Measurements from ENCODE around the gene TAS2R41. TPM values are rescaled to one million over a fixed set of nuclear protein-coding genes. Genes with fewer than 3 reads are reported as not detected.
"Not testable (repeated sequence)": the region's sequence is repeated elsewhere in the genome, so short reads cannot be mapped to it uniquely, and the experiment has no call there.

TAS2R41 gene
- total RNA-seq, 1 donor from 2014 or later: not detected

DNA sequence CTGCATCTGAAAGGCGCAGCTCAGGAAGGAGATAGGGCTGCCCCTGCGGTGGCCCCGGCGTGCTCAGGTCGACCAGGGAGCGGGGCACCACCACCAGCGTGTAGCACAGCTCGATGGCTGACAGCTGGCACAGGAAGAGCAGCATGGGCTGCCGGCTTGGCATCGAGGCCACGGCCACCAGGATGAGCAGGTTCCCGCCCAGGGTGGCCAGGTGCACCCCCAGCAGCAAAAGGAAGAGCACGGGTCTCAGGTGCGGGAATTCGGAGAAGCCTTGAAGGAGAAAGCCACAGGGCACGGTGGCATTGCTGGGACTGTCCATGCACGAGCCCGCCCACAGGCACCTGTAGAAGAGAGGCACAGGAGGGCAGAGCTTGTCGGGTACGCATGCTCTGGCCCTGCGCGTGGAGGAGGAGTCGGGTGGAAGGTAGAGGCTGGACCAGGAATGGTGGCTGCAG, 33.9 kb downstream of the TAS2R41 start:
- no peak for ATAC-seq
- no peak for DNase-seq
- intact Hi-C loops (cut with micrococcal nuclease): no loop called here

DNA sequence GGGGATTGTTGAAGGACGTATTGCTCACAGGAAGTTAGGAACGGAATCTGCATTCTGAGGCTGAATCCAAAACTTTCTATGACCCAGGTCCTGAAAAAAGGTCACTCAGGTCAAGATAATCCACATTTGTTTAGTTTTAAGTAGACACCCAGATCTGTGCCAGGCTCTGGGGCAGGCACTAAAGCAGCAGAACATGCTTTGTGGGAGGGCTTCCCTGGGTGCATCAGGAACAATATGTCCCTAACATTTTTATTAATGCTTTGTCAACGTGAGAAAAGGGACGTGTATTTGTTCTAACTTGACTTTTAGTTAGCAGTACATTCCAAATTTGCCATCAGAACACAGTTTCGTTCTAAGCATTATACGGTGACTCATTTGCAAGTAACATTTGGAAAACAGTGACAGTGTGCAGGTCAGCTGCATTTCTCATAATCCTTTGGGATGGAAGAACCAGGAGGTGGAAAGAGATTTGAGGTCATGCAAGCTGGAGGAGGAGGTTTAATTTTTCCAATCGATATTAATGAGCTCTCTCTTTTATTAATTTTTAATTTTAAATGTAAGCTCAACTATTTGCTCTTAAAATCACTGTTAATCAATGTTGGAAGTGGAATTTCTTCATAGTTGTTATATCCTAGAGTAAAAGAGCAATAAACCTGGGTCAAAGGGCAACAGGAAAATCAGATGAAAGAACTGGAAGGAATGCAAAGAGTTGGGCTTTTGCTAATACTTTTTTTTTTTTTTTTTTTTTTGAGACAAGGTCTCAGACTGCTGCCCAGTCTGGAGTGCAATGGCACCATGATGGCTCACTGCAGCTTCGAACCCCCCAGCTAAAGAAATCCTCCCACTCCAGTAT, 35.0 kb downstream of the TAS2R41 start:
- ATAC-seq (no peak), DNase-seq (no peak)
- intact Hi-C loops (cut with micrococcal nuclease): no loop called here

DNA sequence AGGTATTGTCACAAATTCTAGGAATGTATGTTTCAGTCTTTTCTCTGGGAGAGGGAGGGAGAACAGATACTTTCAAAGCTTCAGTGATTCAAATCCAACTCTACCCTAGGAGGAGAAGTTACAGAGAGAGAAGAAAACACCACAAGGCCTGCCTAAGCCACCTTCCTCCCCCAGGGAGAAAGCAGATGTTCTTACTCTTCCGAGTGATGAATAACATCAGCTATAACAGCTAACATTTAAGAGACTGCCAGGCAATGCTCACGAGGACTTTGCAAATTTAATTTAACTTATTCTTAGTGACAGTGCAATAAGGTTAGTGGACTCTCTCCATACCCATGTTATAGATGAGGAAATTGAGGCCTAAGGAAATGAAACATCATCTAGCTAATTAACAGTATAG, 36.8 kb downstream of the TAS2R41 start:
- ATAC-seq (no peak), DNase-seq (no peak)
- intact Hi-C loops (cut with micrococcal nuclease): no loop called here

DNA sequence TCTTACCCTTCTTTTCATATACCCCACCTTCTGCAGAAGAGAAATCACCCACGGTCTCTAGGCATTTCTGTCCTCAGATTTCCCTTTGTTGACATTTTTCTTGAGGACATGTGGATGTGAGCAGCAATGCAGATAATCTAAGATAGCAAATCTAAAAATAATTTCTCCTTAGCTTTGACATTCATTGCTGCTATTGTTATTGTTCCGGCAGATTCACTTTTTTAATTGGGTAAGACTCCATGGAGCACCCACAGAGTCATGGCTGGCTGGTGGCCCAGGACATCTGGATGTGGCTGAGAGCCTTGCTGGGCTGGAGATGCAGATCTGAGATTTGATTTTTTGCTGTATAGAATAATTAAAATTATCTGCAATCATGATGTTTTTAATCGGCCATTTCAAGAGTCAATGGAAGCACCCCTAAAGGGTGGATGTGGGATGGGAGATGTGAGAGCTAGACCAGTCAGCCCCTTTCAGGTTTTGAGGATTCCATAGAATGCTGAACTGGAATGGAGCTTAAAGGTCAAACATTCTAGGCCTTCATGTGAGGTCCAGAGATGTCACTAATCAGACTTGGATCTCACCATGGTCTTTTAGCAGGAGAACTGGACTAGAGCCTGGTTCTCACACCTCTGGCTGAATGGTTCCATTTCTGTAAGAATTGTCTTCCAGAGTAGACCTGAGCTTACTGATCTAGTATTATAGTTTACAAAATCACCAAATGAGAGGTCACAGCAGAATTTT, 37.5 kb downstream of the TAS2R41 start:
- ATAC-seq (no peak), DNase-seq (peak; percentile 45)
- intact Hi-C loops (cut with micrococcal nuclease): no loop called here

DNA sequence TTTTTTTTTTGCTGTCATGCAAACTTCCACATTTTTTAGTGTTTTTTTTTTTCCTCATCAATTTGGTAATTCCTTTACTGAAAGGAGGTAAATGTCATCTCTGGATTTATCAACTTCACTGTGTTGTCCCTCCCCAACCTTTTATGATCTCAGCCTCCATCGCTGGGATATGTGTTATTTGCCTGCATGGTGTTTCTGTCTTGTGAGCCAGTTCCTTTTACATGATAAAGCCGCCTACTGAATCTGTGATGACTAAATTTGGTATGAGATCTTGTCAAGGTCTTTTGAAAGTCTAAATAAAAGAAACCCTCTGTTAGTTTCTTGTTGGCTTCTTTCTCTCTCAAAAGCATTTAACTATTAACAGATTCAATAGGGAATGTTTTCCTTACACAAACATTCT, 39.3 kb downstream of the TAS2R41 start:
- no peak for ATAC-seq
- intact Hi-C loops (cut with micrococcal nuclease): no loop called here
- DNase-seq: no peak

DNA sequence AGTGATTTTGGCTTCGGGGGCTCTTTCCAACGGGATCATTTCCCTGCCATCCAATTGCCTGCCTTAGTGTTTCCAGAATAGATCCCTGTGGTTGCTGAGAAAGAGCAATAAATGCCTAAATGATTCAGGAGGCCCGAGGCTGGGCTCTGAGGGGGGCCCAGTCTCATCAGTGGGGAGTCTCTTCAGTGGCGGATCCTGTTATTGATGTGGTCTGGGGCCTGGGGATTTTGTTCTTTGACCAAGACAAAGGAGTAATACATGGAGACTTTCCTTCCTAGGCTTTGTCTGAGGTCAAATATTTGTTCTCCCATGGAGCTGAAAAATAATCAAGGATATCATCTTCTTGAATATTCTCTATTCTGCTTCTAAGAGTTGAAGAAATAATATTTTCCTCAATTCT, 40.8 kb downstream of the TAS2R41 start:
- DNase-seq (no peak), ATAC-seq (no peak)
- intact Hi-C loops (cut with micrococcal nuclease): no loop called here

DNA sequence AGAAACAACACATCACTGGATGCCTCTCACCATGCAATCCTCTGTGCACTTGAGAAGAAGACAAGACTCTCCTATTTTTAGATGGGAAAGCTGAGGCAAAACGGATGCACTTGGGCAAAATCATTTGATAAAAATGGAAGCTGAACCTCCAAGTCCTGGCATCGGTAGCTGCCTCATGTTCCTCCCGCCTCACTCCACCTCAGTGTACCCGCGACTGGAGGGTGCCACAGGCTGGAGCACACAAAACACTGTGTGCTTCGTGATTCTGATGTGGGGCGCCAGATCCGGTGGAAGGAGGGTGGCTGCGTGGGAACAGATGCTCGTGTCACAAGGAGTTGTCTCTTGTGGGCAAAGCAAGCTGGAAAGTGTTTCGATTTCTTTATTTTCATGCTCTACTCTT, 41.3 kb downstream of the TAS2R41 start:
- ATAC-seq (no peak), DNase-seq (no peak)
- intact Hi-C loops (cut with micrococcal nuclease): no loop called here

DNA sequence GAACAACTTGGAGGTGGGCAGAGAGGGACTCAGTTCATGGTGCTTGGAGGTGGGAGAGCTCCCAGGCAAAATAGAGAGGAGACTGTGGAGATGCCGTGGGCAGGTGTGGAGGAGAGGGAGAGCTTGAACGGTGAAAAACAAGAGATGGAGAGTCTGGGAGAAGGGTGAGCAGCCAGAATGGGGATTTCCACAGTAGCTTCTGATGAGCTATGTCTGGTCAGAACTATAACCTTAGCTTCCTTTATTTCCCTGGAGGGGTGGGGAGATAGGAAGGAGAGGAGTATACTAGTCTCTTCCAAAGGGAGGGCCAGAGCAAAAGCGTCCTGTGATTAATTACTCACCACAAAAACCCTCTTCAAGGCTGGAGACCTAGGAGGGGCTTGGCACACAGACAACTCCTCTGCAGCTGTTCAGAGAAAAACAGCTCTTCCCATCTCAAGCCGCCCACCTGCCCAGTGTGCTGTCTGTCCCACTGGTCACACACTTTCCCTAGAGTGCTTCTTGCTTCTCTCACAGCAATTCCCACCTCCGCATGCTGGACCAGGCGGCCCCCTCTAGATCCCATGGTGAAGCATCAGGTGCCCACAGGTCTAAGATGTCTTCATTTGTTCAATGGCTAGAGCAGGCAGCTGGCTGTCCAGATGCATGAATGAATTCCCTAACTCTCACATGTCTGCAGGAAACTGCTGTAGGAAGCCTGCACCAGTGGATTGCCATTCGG, 41.9 kb downstream of the TAS2R41 start:
- ATAC-seq (peak; percentile 42), DNase-seq (peak; percentile 40)

DNA sequence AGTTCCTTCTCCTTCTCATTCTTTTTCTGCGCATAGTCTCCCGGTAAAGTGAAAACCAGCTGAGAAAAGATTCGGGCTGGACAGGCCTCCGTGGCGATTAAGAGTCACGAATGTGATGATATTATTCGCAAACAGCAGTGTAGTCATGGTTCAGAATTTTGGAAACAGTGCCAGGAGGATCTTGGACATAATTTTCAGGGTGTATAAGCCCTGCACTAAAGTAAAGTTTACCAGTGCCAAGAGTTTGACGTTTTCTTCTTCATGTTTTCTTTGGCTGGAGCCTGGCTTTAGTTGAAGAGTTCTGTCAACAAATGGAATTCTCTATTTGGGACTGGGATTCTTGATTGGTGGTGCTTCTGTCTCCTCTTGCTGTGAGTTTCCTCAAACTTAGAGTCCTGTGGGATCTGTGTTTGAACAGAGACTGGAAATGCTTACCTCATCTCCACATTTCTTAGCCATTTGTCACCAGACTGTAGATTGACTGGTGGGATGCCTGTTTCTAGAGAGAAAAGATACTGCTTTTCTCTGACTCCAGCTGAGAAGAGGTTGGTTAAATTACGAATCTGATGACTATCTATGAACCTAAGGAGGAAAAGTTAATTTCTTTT, 44.7 kb downstream of the TAS2R41 start:
- intact Hi-C loops (cut with micrococcal nuclease); DNase-seq: not testable (repeated sequence)
- peak; percentile 95 for ATAC-seq

More for the DNA sequence above, 41.9 kb downstream of the TAS2R41 start:
- intact Hi-C loops (cut with micrococcal nuclease): no loop called here

Other genes starting within 250 kb of the TAS2R41 start
- 303 TPM for gene GSTK1, start 214.4 kb upstream of the TAS2R41 start, total RNA-seq
- gene TMEM139, start 192.9 kb upstream of the TAS2R41 start, total RNA-seq: 20.3 TPM
- gene CASP2, start 189.5 kb upstream of the TAS2R41 start, total RNA-seq: 12.6 TPM
- gene CLCN1, start 161.8 kb upstream of the TAS2R41 start, total RNA-seq: not detected
- gene FAM131B, start 115.2 kb upstream of the TAS2R41 start, total RNA-seq: 0.57 TPM
- gene ZYX, start 96.5 kb upstream of the TAS2R41 start, total RNA-seq: 73.9 TPM
- gene EPHA1, start 69.0 kb upstream of the TAS2R41 start, total RNA-seq: not detected
- not detected for gene TAS2R60, start 34.4 kb upstream of the TAS2R41 start, total RNA-seq
- 0.15 TPM for gene CTAGE15, start 93.9 kb downstream of the TAS2R41 start, total RNA-seq
- gene TCAF2, start 143.1 kb downstream of the TAS2R41 start, total RNA-seq: 0.52 TPM

All from left ventricle myocardium superior (tissue), 1 donor.